H1 (cell line): ENCODE measurements around the gene DCAF7. TPM values are rescaled to one million over a fixed set of nuclear protein-coding genes. Genes with fewer than 3 reads are reported as not detected.

ENCODE experiments used
- EZH2 ChIP-seq: fragments of 200-600 bp; sonication (generic); IDR thresholded peaks from 2 replicates; pipeline ENCODE4 v1.7.1; 2012; ENCODE audit warnings: low read depth, mild to moderate bottlenecking, moderate library complexity, low read length, inconsistent platforms; ENCODE audit not compliant: severe bottlenecking
- TEAD4 ChIP-seq: IDR thresholded peaks from 2 replicates; pipeline ENCODE4 v1.6.1; 2012; ENCODE audit warnings: low read depth, low read length, inconsistent platforms, mixed read lengths
- polyA plus RNA-seq, 7 experiments: library from polyadenylated mRNA; depleted of rRNA in 3 of 7; stranded (reverse) in 5 of 7; unstranded in 2 of 7; fragments of >200 nt in 5 of 7; fragments of 200-250 nt in 2 of 7; gene quantifications; 1 replicate in 5 of 7; 2 replicates in 1 of 7; 4 replicates in 1 of 7; pipeline versions ENCODE4 v1.2.1 to v1.2.3, GENCODE V29; 2011 to 2013; ENCODE audit warnings: missing spikeins in 2 of 7, mixed read lengths in 2 of 7
- total RNA-seq: library from RNA; stranded (reverse); fragmentation: NEBNext Ultra II Directional; extraction: Animal tissue kit (Norgen Biotek cat#: 25700); gene quantifications from 2 replicates; pipeline ENCODE4 v1.2.1, GENCODE V29; 2021

The DCAF7 gene
- total and polyA plus RNA-seq, 2 of the 8 experiments (the other 6 are each of a cell fraction or from before 2014, with no cell fraction given): 74.9 to 94.1 TPM

GRCh38 chr17:63519972-63520882 lies 30.1 kb upstream of the DCAF7 start (continued):
- TF ChIP-seq EZH2 (no peak), TEAD4 (no peak)
